Heart right ventricle (tissue), 16 donors: ENCODE measurements around the gene HDAC11. TPM values are rescaled to one million over a fixed set of nuclear protein-coding genes. Genes with fewer than 3 reads are reported as not detected.

ENCODE experiments used
- ATAC-seq, 8 donors: fragments of 200-7000 bp; cut with Tn5 transposase; one replicate each; pipeline ENCODE4 v1.9.1; 2020; ENCODE audit warnings: mild to moderate bottlenecking in 8 of 8, moderate library complexity in 8 of 8, moderate number of reproducible peaks in 1 of 8
- DNase-seq, 2 donors: peaks; one replicate each; pipeline ENCODE4 v3.0.0-alpha.2; 2020
- H3K27ac ChIP-seq, 10 donors: fragments of 200-600 bp; sonication (generic) in 2 of 10; one replicate each; pipeline versions ENCODE4 v1.5.0 to v1.8.0; 2020 to 2022; ENCODE audit warnings: mild to moderate bottlenecking in 3 of 10
- H3K27me3 ChIP-seq, 7 donors: fragments of 200-600 bp; one replicate each; pipeline ENCODE4 v1.8.0; 2021 to 2022; ENCODE audit warnings: mild to moderate bottlenecking in 2 of 7
- H3K36me3 ChIP-seq, 9 donors: fragments of 200-600 bp; sonication (generic) in 1 of 9; one replicate each; pipeline versions ENCODE4 v1.5.0 to v1.8.0; 2020 to 2022; ENCODE audit warnings: mild to moderate bottlenecking in 2 of 9
- H3K4me1 ChIP-seq, 9 donors: fragments of 200-600 bp; sonication (generic) in 1 of 9; one replicate each; pipeline versions ENCODE4 v1.5.0 to v1.8.0; 2020 to 2022; ENCODE audit warnings: mild to moderate bottlenecking in 4 of 9
- H3K4me3 ChIP-seq, 10 donors: fragments of 200-600 bp; sonication (generic) in 2 of 10; one replicate each; pipeline versions ENCODE4 v1.5.0 to v1.8.0; 2020 to 2022; ENCODE audit warnings: mild to moderate bottlenecking in 7 of 10, moderate library complexity in 2 of 10
- H3K9me3 ChIP-seq, 11 donors: fragments of 200-600 bp in 10 of 11; sonication (generic) in 2 of 11; one replicate each; pipeline versions ENCODE4 v1.5.0 to v1.8.0; 2013 to 2022; ENCODE audit warnings: mild to moderate bottlenecking in 2 of 11, control low read depth in 1 of 11, moderate library complexity in 1 of 11
- CTCF ChIP-seq, 9 donors: fragments of 200-600 bp; sonication (generic) in 2 of 9; IDR thresholded peaks; one replicate each; pipeline versions ENCODE4 v1.5.0 to v1.8.0; 2021 to 2022; ENCODE audit warnings: antibody characterized with exemption in 9 of 9, mild to moderate bottlenecking in 5 of 9, moderate library complexity in 1 of 9
- WGBS, 2 donors: extraction: QIAGEN DNeasy Blood & Tissue Kit; methylation state at CpG; one replicate each; pipeline ENCODE4 v1.1.7; 2013; ENCODE audit warnings: inconsistent platforms in 1 of 2; 5-methylcytosine and 5-hydroxymethylcytosine counted together
- intact Hi-C, 10 donors: fragments of 100-400 bp; cut with DNase I; formaldehyde crosslinking; loops; one replicate each; pipeline versions ENCODE4 v1.11.1 to v1.14.2; 2022
- polyA plus RNA-seq, 2 donors: library from polyadenylated mRNA; stranded (reverse); fragments of 200-250 nt; gene quantifications; one replicate each; pipeline ENCODE4 v1.2.3, GENCODE V29; 2013
- total RNA-seq, 10 donors: library from RNA; stranded (reverse); fragmentation: NEBNext Ultra II Directional in 3 of 10; extraction: Animal tissue kit (Norgen Biotek cat#: 25700) in 3 of 10; gene quantifications; one replicate each; pipeline versions ENCODE4 v1.2.1 to v1.2.4, GENCODE V29; 2021 to 2023
- donor health status: Arrhythmogenic right ventricular cardiomyopathy.
- donor health status: ischemic (EF 13 %, LVEDD 7.1; RV severe dilation, severe dysfunction).
- donor health status: healthy with polysubstance abuse.
- donor health status: DM: no; HTN: yes; CAD: no.
- donor health status: DM: no; HTN: no; CAD: no.
- donor health status: ischemic (EF 25% LVEDD 6.9; RV normal size, moderate dysfunction).
- donor health status: ischemic (EF 25% LVEDD 5.7; RV mildly dilated, moderate dysfunction).
- donor health status: healthy.
- donor health status: DM: yes; HTN: yes; CAD: no.
- donor health status: Ischemic cardiomyopathy.
- donor health status: ischemic (EF 35%, LVEDD 5.7; RV mildly dilated, moderate dysfunction).
- donor health status: nonischemic (EF 11% LVEDD 7.7; RV severe dilation, severe dysfunction).
- donor health status: DM: yes; HTN: yes; CAD: no.
- donor health status: PGD.
- donor health status: ischemic (EF 29% LVEDD 5.4; RV normal size, mild dysfunction).
- donor health status: nonischemic (EF 23%, LVEDD 6.1; RV moderate dilation, normal function).

HDAC11 gene
- total and polyA plus RNA-seq, 12 donors, result 15.9 to 46.0 (median 33.3) TPM

GRCh38 chr3:13465236-13465873 is 14.8 kb upstream of the HDAC11 start:
- no peak overlapping the region for H3K27ac ChIP-seq
- no peak overlapping the region for H3K4me3 ChIP-seq
- no peaks in the 10 kb centered on the region for H3K9me3 ChIP-seq
- DNase-seq (no peak), ATAC-seq (no peak)
- H3K4me1 ChIP-seq, result peaks cover 0 to 17% (median 0%) of the 10 kb centered on the region in 9 donors
- intact Hi-C loops, result no loop called here
- H3K36me3 ChIP-seq, result no peaks in the 10 kb centered on the region
- H3K27me3 ChIP-seq, result peaks cover 0 to 14% (median 0%) of the 10 kb centered on the region in 7 donors
- 65% methylated on average over 4 of the region's 4 CpGs for WGBS, 2 donors
- no peak for TF ChIP-seq CTCF (IDR thresholded peaks at IDR 0.05)

GRCh38 chr3:13466781-13467180 is 13.3 kb upstream of the HDAC11 start:
- intact Hi-C loops, result loop anchor here in 1 of 10 donors (1.0 kb wide), 1 partner anchor 13 kb away; no protein-coding TSS in a partner anchor
- peaks cover 0 to 14% (median 0%) of the 10 kb centered on the region in 7 donors for H3K27me3 ChIP-seq
- TF ChIP-seq CTCF (IDR thresholded peaks at IDR 0.05), result no peak
- no peak for DNase-seq
- no peak overlapping the region for H3K4me3 ChIP-seq
- 73 to 90% methylated on average over 4 of the region's 4 CpGs for WGBS, 2 donors
- H3K4me1 ChIP-seq, result peaks cover 0 to 13% (median 0%) of the 10 kb centered on the region in 9 donors
- no peaks in the 10 kb centered on the region for H3K9me3 ChIP-seq
- ATAC-seq, result no peak
- no peaks in the 10 kb centered on the region for H3K36me3 ChIP-seq
- no peak overlapping the region for H3K27ac ChIP-seq

- H3K4me3 ChIP-seq, result no peak overlapping the region
- peaks cover 0 to 21% (median 7%) of the 10 kb centered on the region in 7 donors for H3K27me3 ChIP-seq
- no peak for ATAC-seq
- H3K9me3 ChIP-seq, result no peaks in the 10 kb centered on the region
- WGBS, 2 donors, result 72 to 74% methylated on average over 13 of the region's 13 CpGs
- no peak for DNase-seq
- intact Hi-C loops, result no loop called here
- H3K27ac ChIP-seq, result no peak overlapping the region
- no peaks in the 10 kb centered on the region for H3K36me3 ChIP-seq
- no peaks in the 10 kb centered on the region for H3K4me1 ChIP-seq
- TF ChIP-seq CTCF (IDR thresholded peaks at IDR 0.05), result no peak
Observed at GRCh38 chr3:13470894-13471574, 9.1 kb upstream of the HDAC11 start.

- DNase-seq, result no peak
- no peaks in the 10 kb centered on the region for H3K36me3 ChIP-seq
- no peak overlapping the region for H3K4me3 ChIP-seq
- H3K27me3 ChIP-seq, result peaks cover 0 to 17% (median 7%) of the 10 kb centered on the region in 7 donors
- intact Hi-C loops, result no loop called here
- ATAC-seq, result no peak
- H3K9me3 ChIP-seq, result no peaks in the 10 kb centered on the region
- no peak overlapping the region for H3K27ac ChIP-seq
- WGBS, 2 donors, result 79 to 80% methylated on average over 4 of the region's 4 CpGs
- no peaks in the 10 kb centered on the region for H3K4me1 ChIP-seq
- no peak for TF ChIP-seq CTCF (IDR thresholded peaks at IDR 0.05)
Observed at GRCh38 chr3:13472286-13472685, 7.8 kb upstream of the HDAC11 start.
